Measurements from ENCODE around the gene TMEM117.

DNA sequence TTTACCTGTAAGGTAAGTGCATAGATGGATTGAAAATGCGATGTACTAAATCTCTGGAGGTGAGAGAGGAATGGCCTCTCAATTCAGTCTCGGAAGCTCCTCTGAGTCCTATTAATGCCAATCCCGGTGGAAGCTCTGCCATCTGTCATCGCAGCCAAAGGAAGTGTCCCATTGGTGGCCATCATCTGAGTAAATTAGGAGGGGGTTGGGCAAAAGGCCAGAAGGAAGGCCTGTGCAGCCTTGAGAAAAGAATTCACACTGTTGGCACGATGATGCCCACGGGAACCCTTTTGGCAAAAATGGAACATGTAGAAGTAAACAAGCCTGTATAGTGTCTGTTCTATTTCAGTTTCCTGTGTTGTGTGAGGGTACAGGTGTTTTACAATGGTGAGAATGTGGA lies 545.5 kb downstream of the TMEM117 start:
- TF ChIP-seq, protein P1, sequence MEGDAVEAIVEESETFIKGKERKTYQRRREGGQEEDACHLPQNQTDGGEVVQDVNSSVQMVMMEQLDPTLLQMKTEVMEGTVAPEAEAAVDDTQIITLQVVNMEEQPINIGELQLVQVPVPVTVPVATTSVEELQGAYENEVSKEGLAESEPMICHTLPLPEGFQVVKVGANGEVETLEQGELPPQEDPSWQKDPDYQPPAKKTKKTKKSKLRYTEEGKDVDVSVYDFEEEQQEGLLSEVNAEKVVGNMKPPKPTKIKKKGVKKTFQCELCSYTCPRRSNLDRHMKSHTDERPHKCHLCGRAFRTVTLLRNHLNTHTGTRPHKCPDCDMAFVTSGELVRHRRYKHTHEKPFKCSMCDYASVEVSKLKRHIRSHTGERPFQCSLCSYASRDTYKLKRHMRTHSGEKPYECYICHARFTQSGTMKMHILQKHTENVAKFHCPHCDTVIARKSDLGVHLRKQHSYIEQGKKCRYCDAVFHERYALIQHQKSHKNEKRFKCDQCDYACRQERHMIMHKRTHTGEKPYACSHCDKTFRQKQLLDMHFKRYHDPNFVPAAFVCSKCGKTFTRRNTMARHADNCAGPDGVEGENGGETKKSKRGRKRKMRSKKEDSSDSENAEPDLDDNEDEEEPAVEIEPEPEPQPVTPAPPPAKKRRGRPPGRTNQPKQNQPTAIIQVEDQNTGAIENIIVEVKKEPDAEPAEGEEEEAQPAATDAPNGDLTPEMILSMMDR (IDR thresholded peaks at IDR 0.05; ENCODE audit: extremely low read depth in 1 of 2, insufficient read depth in 1 of 2, low read depth in 1 of 2, low read length in 2 of 2), result no peak
- no peak for TF ChIP-seq GATA2 (IDR thresholded peaks at IDR 0.05; ENCODE audit: insufficient read depth, insufficient read length, low read depth, low read length)
- TF ChIP-seq POLR2AphosphoS5 (IDR thresholded peaks at IDR 0.05; ENCODE audit: insufficient read depth, low read depth, low read length), result no peak
- TF ChIP-seq POLR2A (IDR thresholded peaks at IDR 0.05; ENCODE audit: low read depth, low read length), result no peak
- TF ChIP-seq FOS (IDR thresholded peaks at IDR 0.05; ENCODE audit: borderline replicate concordance, insufficient read depth, low read length), result no peak
- TF ChIP-seq EZH2 (IDR thresholded peaks at IDR 0.05; ENCODE audit: borderline replicate concordance, low read depth, low read length, severe bottlenecking), result no peak
- TF ChIP-seq JUN (IDR thresholded peaks at IDR 0.05; ENCODE audit: borderline replicate concordance, insufficient read depth, insufficient read length, low read depth), result no peak

All from endothelial cell of umbilical vein (primary cell).